Activated gamma-delta T cell treated with anti-CD3 and anti-CD28 coated beads, Interleukin-2, amount 50 U/mL, for 16 hours (primary cell): ENCODE results near the gene AKR1C4.
"Not testable (repeated sequence)": the region's sequence is repeated elsewhere in the genome, so short reads cannot be mapped to it uniquely, and the experiment has no call there.

Experiments used
- DNase-seq: peaks from one replicate; pipeline ENCODE4 v3.0.0-alpha.2; 2020; ENCODE audit warnings: low read depth

The AKR1C4 gene

DNA sequence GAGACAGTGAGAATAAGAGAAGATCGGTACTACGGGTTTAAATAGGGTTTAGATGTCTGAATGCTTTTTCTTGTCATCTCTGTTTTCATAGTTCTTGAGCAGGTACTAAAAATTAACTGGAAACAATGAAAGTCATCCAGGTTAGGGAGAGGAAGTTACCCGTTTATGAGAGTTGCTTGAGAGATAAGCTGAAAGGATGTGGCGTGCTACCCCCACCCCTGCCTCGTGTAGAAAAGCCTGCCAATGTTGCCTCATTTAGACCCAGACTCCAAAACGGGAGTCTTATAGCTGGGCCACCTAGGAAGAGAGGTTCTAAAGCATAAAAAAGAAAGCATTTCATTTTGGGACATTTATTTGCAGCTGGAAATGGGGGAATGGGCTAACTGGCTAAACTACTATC is 10.2 kb downstream of the AKR1C4 start:
- no peak for DNase-seq

DNA sequence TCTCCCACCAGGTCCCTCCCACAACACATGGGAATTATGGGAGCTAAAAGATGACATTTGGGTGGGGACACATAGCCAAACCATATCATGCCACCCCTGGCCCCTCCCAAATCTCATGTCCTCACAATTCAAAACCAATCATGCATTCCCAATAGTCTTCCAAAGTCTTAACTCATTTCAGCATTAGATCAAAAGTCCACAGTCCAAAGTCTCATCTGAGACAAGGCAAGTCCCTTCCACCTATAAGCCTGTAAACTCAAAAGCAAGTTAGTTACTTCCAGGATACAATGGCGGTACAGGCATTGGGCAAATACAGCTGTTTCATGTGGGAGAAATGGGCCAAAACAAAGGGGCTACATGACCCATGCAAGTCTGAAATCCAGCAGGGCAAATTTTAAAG is 13.1 kb downstream of the AKR1C4 start:
- not testable (repeated sequence) for DNase-seq

GRCh38 chr10:5210261-5210660 is 13.6 kb downstream of the AKR1C4 start:
- not testable (repeated sequence) for DNase-seq

GRCh38 chr10:5211696-5212536 is 15.3 kb downstream of the AKR1C4 start:
- no peak for DNase-seq

GRCh38 chr10:5216801-5217200 is 20.2 kb downstream of the AKR1C4 start:
- no peak for DNase-seq

GRCh38 chr10:5219262-5219661 is 22.6 kb downstream of the AKR1C4 start:
- no peak for DNase-seq

DNA sequence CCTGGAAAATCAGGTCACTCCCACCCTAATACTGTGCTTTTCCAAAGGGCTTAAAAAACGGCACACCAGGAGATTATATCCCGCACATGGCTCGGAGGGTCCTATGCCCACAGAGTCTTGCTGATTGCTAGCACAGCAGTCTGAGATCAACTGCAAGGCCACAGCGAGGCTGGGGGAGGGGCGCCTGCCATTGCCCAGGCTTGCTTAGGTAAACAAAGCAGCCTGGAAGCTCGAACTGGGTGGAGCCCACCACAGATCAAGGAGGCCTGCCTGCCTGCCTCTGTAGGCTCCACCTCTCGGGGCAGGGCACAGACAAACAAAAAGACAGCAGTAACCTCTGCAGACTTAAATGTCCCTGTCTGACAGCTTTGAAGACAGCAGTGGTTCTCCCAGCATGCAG is 26.3 kb downstream of the AKR1C4 start:
- not testable (repeated sequence) for DNase-seq

DNA sequence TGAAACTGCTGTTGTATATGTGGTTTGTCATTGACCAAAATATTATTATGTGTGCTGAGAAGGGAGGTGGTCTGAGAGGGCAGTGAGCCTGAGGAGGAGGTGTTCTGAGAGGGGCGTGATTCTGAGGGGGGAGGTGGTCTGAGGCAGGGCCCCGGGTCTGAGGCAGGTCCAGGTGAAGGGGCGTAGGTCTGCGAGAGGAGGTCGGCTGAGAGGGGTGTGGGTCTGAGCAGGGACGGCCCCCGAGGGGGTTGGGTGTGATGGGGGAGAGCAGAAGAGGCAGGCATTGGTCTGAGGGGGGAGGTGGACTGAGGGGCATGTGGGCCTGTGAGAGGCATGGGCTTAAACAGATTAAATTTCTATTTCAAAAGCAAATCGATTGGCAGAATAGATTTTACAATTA is 32.4 kb downstream of the AKR1C4 start:
- DNase-seq: no peak

- no peak for DNase-seq
Observed at GRCh38 chr10:5233324-5233723, 36.7 kb downstream of the AKR1C4 start.

- no peak for DNase-seq
Observed at GRCh38 chr10:5234106-5234860, 37.6 kb downstream of the AKR1C4 start.

DNA sequence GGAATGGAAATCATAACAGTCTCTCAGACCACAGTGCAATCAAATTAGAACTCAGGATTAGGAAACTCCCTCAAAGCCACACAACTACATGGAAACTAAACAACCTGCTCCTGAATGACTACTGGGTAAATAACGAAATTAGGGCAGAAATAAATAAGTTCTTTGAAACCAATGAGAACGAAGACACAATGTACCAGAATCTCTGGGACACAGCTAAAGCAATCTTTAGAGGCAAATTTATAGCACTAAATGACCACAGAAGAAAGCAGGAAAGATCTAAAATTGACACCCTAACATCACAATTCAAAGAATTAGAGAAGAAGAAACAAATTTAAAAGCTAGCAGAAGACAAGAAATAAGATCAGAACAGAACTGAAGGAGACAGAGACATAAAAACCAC is 40.9 kb downstream of the AKR1C4 start:
- not testable (repeated sequence) for DNase-seq

GRCh38 chr10:5242585-5242984 is 45.9 kb downstream of the AKR1C4 start:
- no peak for DNase-seq

GRCh38 chr10:5243521-5243987 is 46.9 kb downstream of the AKR1C4 start:
- no peak for DNase-seq

DNA sequence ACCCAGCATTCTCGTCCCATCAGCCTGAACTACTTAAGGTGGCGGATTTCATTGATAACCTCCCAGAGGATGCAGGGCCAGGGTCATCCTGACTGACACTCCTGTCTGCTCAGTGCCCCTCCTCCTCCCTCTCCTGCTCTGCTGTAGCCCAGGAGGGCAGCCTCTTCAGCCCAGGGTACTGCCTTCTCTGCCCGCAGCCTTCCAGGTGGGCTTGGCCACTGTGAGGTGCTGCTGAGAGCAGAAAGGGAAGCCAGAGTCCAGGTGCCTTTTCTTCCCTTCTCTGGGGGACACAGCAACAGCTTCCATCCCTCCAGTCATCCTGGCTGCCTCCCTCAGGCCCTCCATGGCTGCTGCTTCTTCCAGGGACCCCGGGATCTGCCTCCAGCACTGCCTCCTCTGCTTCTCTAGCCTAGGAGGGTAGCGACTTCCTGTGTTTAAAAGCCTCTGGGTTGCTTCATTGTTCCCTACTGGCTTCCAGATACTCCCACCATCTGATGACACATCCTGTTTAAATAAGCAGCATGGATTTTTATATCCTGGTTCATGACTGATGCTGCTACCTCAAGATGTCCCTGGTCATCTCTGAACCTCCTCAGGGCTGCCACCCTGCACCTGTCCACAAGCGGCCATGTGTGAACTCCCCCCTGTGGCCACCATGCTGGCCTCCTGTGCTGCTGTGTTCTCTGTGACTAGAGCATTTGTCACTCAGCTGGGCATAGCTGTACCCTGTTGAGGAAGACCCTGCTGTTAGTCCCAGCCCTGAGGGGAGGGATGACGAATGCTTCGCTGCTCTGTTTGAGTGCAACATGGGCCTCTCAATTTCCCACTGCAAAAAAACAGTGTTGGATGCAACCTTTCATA is 55.8 kb downstream of the AKR1C4 start:
- DNase-seq: no peak

GRCh38 chr10:5254488-5254887 is 57.9 kb downstream of the AKR1C4 start:
- no peak for DNase-seq

- not testable (repeated sequence) for DNase-seq
Observed at GRCh38 chr10:5257768-5258167, 61.1 kb downstream of the AKR1C4 start.

DNA sequence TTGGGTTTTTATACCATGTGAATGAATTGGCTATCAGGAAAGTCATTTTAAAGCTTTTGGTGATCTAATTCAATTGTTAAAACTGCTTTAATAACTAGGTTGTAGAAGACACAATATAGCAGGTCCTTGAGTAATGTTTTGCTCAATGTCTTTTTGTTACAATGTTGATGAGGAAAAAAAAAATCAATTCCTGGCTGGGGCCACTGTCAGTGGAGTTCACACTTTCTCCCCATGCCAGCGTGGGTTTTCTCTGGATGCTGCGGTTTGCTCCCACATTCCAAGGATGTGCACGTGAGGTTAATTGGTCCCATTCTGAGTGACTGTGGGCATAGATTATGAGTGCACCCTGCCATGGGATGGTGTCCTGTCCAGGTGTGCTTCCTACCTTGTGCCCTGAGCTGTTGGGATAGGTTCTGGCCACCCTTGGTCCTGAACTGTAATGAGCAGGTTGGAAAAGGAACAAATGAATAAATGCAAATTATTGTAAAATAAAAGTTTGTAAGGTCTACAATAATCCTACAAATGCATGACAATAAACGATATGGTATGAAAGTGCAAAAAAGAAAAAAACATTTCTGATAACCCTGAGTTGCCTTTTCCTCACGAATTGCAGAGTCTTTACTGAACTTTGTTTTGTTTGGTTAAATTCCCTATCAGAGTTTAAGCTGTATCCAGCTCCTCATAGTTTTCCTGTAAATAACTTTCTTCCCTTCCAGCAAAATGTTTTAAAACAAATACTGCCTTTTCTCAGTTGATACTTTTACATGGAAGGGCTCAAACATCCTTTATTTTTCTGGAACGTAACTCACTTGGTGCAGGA is 62.7 kb downstream of the AKR1C4 start:
- no peak for DNase-seq

DNA sequence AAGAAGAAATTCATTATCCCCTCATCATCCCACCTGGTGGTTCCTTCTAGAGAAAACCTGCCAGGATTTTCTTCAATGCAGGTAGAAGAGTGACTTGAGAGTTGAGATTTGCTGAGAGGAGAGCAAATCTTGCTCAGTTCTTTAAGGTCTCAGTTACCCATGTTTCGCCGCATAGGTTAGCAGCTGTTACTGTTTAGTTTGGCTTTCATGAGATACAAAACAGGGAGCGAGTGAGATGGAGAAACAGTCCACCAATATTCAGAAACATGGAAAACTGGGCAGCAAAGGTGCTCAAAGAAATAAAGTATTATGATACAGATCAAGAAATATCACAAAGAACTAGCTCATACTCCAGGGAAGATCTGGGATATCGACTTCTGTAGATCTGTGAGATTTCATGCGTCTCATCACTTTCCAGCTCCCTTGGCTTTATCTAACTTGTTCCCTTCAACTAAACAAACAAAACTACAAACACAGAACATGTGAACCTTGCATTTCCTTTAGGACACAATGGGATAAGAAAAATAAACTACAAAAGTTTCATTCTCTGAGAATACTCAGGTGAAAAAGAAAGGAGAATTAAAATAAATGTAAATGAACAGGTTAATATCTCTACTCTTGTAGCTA is 63.4 kb downstream of the AKR1C4 start:
- no peak for DNase-seq

DNA sequence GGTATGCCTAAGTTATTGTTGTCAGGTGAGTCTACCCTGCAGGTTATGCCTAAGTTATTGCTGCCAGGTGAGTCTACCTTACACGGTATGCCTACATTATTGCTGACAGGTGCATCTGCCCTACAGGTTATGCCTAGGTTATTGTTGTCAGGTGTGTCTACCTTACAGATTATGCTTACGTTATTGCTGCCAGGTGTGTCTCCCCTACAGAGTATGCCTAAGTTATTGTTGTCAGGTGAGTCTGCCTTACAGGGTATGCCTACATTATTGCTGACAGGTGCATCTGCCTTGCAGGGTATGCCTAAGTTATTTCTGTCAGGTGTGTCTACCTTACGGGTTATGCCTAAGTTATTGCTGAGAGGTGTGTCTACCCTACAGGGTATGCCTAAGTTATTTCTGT is 64.2 kb downstream of the AKR1C4 start:
- DNase-seq: no peak

DNA sequence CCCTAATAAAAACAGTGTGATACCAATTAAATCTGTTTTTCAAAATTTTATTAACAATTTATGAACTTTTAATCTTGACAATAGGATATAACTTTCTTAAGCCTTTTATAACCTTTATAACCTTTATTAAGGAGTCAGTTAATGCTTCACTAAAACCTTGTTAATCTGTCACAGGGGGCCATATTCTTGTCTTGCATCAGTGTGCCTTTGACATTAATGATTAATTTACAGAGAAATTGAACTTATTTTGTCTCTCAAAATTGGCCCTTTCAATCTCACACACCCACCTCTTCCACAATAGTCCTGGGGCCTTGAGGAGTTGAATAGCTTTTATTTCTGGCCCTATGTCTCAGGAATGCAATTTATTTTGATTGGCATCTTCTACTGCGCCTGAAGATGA is 68.5 kb downstream of the AKR1C4 start:
- no peak for DNase-seq

GRCh38 chr10:5266351-5266750 is 69.7 kb downstream of the AKR1C4 start:
- no peak for DNase-seq
